ENCODE measurements around the gene ZNF93. TPM values are rescaled to one million over a fixed set of nuclear protein-coding genes. Genes with fewer than 3 reads are reported as not detected.

The ZNF93 gene
- polyA plus RNA-seq, 1 of the 3 experiments (the other 2 are of a cell fraction): 4.3 TPM

DNA sequence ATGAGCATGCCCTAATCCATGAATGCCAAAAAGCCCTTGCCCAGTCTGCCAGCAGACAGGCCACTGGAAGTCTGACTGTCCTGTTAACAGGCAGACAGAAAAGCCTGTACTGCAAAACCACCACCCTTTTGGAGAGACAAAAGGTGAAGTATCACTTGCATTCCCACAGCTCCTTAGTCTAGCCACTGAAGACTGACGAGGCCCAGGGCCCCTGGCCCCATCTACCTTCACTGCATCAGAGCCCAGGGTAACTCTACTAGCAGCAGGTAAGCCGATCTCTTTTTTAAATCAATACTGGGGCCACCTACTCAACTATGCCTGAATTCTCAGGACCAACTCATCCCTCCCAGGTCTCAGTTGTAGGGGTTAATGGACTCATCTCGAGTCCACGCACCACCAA is 45.5 kb downstream of the ZNF93 start:
- Histone ChIP-seq H3K27ac (ENCODE audit: low read depth in 2 of 2, low read length in 1 of 2) (no peak overlapping the region), H3K4me2 (no peak overlapping the region), H3F3A (replicated peaks; ENCODE audit: insufficient read depth) (no peaks in the 10 kb centered on the region), H3K79me2 (ENCODE audit: insufficient read depth) (no peaks in the 10 kb centered on the region), H3K9me3 (no peaks in the 10 kb centered on the region), H3K36me3 (replicated peaks in 1 of 2; ENCODE audit: control insufficient read depth in 1 of 2, insufficient read depth in 2 of 2, low read length in 1 of 2) (no peaks in the 10 kb centered on the region), H3K27me3 (ENCODE audit: insufficient read depth) (no peaks in the 10 kb centered on the region), H3K9ac (no peak overlapping the region), H2AFZ (ENCODE audit: low read depth) (no peak overlapping the region), H4K20me1 (ENCODE audit: insufficient read depth) (no peaks in the 10 kb centered on the region), H3K4me3 (ENCODE audit: low read depth in 2 of 2, low read length in 1 of 2) (no peak overlapping the region), H3K4me1 (ENCODE audit: control insufficient read depth in 1 of 2, insufficient read depth in 2 of 2, low read depth in 1 of 2, low read length in 1 of 2) (no peaks in the 10 kb centered on the region; a peak in 1 of 4 replicates), H3K9me2 (no peaks in the 10 kb centered on the region)
- ChIA-PET POLR2A (no interaction called here), CTCF (no interaction called here)
- 33% methylated on average over 4 of the region's 4 CpGs for WGBS (ENCODE audit: low lambda C conversion rate)
- TF ChIP-seq RCOR1 (IDR thresholded peaks at IDR 0.05; ENCODE audit: low read length): no peak
- TF ChIP-seq GATA2 (CRISPR knock-in tag; IDR thresholded peaks at IDR 0.05): no peak
- TF ChIP-seq RFX5 (IDR thresholded peaks at IDR 0.05; ENCODE audit: low read length): no peak
- TF ChIP-seq, protein P1, sequence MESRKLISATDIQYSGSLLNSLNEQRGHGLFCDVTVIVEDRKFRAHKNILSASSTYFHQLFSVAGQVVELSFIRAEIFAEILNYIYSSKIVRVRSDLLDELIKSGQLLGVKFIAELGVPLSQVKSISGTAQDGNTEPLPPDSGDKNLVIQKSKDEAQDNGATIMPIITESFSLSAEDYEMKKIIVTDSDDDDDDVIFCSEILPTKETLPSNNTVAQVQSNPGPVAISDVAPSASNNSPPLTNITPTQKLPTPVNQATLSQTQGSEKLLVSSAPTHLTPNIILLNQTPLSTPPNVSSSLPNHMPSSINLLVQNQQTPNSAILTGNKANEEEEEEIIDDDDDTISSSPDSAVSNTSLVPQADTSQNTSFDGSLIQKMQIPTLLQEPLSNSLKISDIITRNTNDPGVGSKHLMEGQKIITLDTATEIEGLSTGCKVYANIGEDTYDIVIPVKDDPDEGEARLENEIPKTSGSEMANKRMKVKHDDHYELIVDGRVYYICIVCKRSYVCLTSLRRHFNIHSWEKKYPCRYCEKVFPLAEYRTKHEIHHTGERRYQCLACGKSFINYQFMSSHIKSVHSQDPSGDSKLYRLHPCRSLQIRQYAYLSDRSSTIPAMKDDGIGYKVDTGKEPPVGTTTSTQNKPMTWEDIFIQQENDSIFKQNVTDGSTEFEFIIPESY (IDR thresholded peaks at IDR 0.05; ENCODE audit: borderline replicate concordance, low read depth): no peak
- TF ChIP-seq EP300 (IDR thresholded peaks at IDR 0.05; ENCODE audit: borderline replicate concordance in 1 of 2, low read depth in 1 of 2, low read length in 1 of 2): no peak
- TF ChIP-seq TEAD4 (IDR thresholded peaks at IDR 0.05; ENCODE audit: borderline replicate concordance, insufficient read depth): no peak
- TF ChIP-seq, protein P2, sequence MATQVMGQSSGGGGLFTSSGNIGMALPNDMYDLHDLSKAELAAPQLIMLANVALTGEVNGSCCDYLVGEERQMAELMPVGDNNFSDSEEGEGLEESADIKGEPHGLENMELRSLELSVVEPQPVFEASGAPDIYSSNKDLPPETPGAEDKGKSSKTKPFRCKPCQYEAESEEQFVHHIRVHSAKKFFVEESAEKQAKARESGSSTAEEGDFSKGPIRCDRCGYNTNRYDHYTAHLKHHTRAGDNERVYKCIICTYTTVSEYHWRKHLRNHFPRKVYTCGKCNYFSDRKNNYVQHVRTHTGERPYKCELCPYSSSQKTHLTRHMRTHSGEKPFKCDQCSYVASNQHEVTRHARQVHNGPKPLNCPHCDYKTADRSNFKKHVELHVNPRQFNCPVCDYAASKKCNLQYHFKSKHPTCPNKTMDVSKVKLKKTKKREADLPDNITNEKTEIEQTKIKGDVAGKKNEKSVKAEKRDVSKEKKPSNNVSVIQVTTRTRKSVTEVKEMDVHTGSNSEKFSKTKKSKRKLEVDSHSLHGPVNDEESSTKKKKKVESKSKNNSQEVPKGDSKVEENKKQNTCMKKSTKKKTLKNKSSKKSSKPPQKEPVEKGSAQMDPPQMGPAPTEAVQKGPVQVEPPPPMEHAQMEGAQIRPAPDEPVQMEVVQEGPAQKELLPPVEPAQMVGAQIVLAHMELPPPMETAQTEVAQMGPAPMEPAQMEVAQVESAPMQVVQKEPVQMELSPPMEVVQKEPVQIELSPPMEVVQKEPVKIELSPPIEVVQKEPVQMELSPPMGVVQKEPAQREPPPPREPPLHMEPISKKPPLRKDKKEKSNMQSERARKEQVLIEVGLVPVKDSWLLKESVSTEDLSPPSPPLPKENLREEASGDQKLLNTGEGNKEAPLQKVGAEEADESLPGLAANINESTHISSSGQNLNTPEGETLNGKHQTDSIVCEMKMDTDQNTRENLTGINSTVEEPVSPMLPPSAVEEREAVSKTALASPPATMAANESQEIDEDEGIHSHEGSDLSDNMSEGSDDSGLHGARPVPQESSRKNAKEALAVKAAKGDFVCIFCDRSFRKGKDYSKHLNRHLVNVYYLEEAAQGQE (IDR thresholded peaks at IDR 0.05; ENCODE audit: low read depth, low read length): no peak
- TF ChIP-seq, protein P3, sequence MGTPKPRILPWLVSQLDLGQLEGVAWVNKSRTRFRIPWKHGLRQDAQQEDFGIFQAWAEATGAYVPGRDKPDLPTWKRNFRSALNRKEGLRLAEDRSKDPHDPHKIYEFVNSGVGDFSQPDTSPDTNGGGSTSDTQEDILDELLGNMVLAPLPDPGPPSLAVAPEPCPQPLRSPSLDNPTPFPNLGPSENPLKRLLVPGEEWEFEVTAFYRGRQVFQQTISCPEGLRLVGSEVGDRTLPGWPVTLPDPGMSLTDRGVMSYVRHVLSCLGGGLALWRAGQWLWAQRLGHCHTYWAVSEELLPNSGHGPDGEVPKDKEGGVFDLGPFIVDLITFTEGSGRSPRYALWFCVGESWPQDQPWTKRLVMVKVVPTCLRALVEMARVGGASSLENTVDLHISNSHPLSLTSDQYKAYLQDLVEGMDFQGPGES (IDR thresholded peaks at IDR 0.05; ENCODE audit: low read depth, low read length): no peak
- no peak for TF ChIP-seq FOSL2 (IDR thresholded peaks at IDR 0.05; ENCODE audit: borderline replicate concordance, low read depth)
- TF ChIP-seq TAF1 (IDR thresholded peaks at IDR 0.05; ENCODE audit: borderline replicate concordance, low read depth, low read length): no peak
- TF ChIP-seq MXI1 (IDR thresholded peaks at IDR 0.05; ENCODE audit: low read depth, low read length): no peak
- no peak for TF ChIP-seq YY1 (IDR thresholded peaks at IDR 0.05; ENCODE audit: low read depth)
- TF ChIP-seq GABPA (IDR thresholded peaks at IDR 0.05; ENCODE audit: low read depth): no peak
- no peak for TF ChIP-seq RXRA (IDR thresholded peaks at IDR 0.05; ENCODE audit: borderline replicate concordance, low read depth)
- no peak for TF ChIP-seq SIN3A (IDR thresholded peaks at IDR 0.05; ENCODE audit: borderline replicate concordance, low read depth, low read length)
- TF ChIP-seq CHD2 (IDR thresholded peaks at IDR 0.05; ENCODE audit: low read length, partially characterized antibody): no peak
- TF ChIP-seq MEF2A (IDR thresholded peaks at IDR 0.05; ENCODE audit: borderline replicate concordance, low read depth): no peak
- no peak for DNase-seq
